K562 (cell line): ENCODE measurements around the gene PEX10. TPM values are rescaled to one million over a fixed set of nuclear protein-coding genes. Genes with fewer than 3 reads are reported as not detected.

Experiments
- ARNT ChIP-seq, 2 experiments: fragments of 450-650 bp; IDR thresholded peaks; 2 replicates each; pipeline ENCODE4 v1.6.1; 2016; ENCODE audit warnings: mild to moderate bottlenecking in 1 of 2
- C11orf30 ChIP-seq: fragments of 450-650 bp; IDR thresholded peaks from 2 replicates; pipeline ENCODE4 v1.6.1; 2016; ENCODE audit warnings: low read depth, mild to moderate bottlenecking
- GMEB1 ChIP-seq: fragments of 250-450 bp; sonication (Bioruptor Pico); IDR thresholded peaks from 2 replicates; pipeline ENCODE4 v1.4.0; 2020; ENCODE audit warnings: mild to moderate bottlenecking
- HDAC8 ChIP-seq: fragments of 450-650 bp; IDR thresholded peaks from 2 replicates; pipeline ENCODE4 v1.6.1; 2016; ENCODE audit warnings: mild to moderate bottlenecking, missing genetic modification characterization, moderate library complexity, missing compliant biosample characterization
- HIVEP1 ChIP-seq: fragments of 250-450 bp; sonication (Bioruptor Pico); IDR thresholded peaks from 2 replicates; pipeline ENCODE4 v1.4.0; 2020; ENCODE audit warnings: mild to moderate bottlenecking
- MCM3 ChIP-seq: fragments of 450-650 bp; IDR thresholded peaks from 2 replicates; pipeline ENCODE4 v1.6.1; 2016
- PRPF4 ChIP-seq: fragments of 200-400 bp; formaldehyde crosslinking; IDR thresholded peaks from one replicate; pipeline ENCODE4 v1.6.1; 2017; ENCODE audit warnings: low read length, low read depth, mild to moderate bottlenecking; ENCODE audit not compliant: insufficient read depth, poor library complexity, severe bottlenecking
- RB1 ChIP-seq: fragments of 450-650 bp; IDR thresholded peaks from 2 replicates; pipeline ENCODE4 v1.6.1; 2017; ENCODE audit warnings: low read depth, mild to moderate bottlenecking
- TFAM ChIP-seq: fragments of 250-450 bp; sonication (Bioruptor Pico); conservative IDR thresholded peaks from 2 replicates; pipeline ENCODE4 v1.5.0; 2021; ENCODE audit warnings: mild to moderate bottlenecking, moderate library complexity
- THRB ChIP-seq: fragments of 450-650 bp; formaldehyde crosslinking; conservative IDR thresholded peaks from 2 replicates; pipeline ENCODE4 v1.4.0; 2022; ENCODE audit warnings: mild to moderate bottlenecking, missing genetic modification characterization
- ZFP36 ChIP-seq: fragments of 150-350 bp; IDR thresholded peaks from 2 replicates; pipeline ENCODE4 v1.6.1; 2018; ENCODE audit warnings: low read length, low read depth; ENCODE audit not compliant: partially characterized antibody
- ZNF121 ChIP-seq: sonication (generic); formaldehyde crosslinking; conservative IDR thresholded peaks from 2 replicates; pipeline ENCODE4 v1.8.0; 2022; ENCODE audit warnings: missing genetic modification reagents
- ZNF280B ChIP-seq: fragments of 250-450 bp; sonication (Bioruptor Pico); IDR thresholded peaks from 2 replicates; pipeline ENCODE4 v1.5.1; 2021; ENCODE audit warnings: mild to moderate bottlenecking
- polyA plus RNA-seq, 8 experiments: library from polyadenylated mRNA; depleted of rRNA in 4 of 8; stranded (reverse) in 5 of 8; unstranded in 3 of 8; fragments of >200 nt; fragmentation: Nextera tagmentation in 2 of 8; fragmentation: Illumina TruSeq in 1 of 8; extraction: Ambion mirVana in 2 of 8; extraction: Trizol in 1 of 8; gene quantifications; 2 replicates each; pipeline versions ENCODE4 v1.2.1 to v1.2.3, GENCODE V29; 2011 to 2014; ENCODE audit warnings: inconsistent platforms in 1 of 8, missing spikeins in 1 of 8
- total RNA-seq, 7 experiments: library from RNA; depleted of rRNA in 6 of 7; stranded (reverse); fragments of >200 nt in 6 of 7; fragmentation: Illumina TruSeq in 2 of 7; extraction: Trizol in 2 of 7; gene quantifications; 2 replicates each; pipeline versions ENCODE4 v1.2.1 to v1.2.3, GENCODE V29; 2011 to 2021; ENCODE audit warnings: low replicate concordance in 1 of 7
- TF ChIP-seq, protein P1 (sequence below): fragments of 450-650 bp; IDR thresholded peaks from 2 replicates; pipeline ENCODE4 v1.6.1; 2016; ENCODE audit warnings: borderline replicate concordance
- TF ChIP-seq, protein P2 (sequence below): fragments of 250-450 bp; sonication (Bioruptor Pico); IDR thresholded peaks from 2 replicates; pipeline ENCODE4 v1.8.0; 2022; ENCODE audit warnings: inconsistent platforms
- TF ChIP-seq, protein P3 (sequence below): fragments of 150-350 bp; conservative IDR thresholded peaks from 2 replicates; pipeline ENCODE4 v1.6.1; 2014; ENCODE audit warnings: low read length

PEX10 gene
- total and polyA plus RNA-seq, 9 of the 15 experiments (the other 6 are each of a cell fraction or from before 2014, with no cell fraction given), result 0.03 to 26.2 (median 8.7) TPM

DNA sequence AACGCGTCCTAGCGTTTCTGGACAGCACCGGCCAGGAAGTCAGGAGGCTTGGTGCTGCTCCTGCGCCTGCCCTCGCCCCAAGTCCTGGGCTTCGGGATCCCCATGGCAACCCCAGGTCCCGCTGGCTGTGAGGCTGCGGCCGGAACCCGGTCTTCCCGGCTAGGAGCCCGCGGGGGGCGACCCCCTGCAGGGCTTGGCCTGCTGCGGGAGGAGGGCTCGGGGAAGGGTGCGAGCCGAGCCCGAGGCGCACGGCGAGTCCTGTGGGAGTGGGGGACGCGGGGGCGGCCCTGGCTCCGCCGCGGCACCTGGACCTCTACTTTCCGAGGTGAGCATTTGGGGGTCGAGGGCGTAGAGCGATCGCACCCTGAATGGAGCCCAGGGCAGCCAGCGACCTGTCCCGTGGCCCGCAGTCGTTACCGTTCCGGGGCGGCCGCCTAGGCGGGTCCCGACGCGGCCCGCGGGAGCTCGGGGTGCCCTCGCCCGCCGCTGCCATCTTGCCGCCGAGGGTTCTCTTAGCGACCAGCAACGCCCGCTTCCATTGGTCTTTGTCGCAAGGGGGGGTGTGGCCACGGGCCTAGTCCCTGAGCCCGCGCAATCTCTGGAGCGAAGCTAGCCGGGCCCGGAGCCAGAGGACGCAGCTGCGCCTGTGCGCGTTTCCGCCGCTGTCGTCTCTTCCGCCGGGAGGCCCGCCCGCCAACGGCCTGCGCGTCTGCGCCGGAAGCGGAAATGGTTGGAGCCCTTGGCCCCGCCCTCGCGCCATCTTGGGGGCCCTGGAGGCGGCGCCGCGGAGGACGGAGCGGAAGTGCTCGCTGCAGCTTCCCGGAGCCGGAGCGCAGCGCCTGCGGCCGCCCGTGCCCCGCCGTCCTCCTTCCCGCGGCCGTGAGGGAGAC lies 21.1 kb downstream of the PEX10 start, which contains the start of the genes MORN1 and RER1 (continued):
- TF ChIP-seq, protein P1, sequence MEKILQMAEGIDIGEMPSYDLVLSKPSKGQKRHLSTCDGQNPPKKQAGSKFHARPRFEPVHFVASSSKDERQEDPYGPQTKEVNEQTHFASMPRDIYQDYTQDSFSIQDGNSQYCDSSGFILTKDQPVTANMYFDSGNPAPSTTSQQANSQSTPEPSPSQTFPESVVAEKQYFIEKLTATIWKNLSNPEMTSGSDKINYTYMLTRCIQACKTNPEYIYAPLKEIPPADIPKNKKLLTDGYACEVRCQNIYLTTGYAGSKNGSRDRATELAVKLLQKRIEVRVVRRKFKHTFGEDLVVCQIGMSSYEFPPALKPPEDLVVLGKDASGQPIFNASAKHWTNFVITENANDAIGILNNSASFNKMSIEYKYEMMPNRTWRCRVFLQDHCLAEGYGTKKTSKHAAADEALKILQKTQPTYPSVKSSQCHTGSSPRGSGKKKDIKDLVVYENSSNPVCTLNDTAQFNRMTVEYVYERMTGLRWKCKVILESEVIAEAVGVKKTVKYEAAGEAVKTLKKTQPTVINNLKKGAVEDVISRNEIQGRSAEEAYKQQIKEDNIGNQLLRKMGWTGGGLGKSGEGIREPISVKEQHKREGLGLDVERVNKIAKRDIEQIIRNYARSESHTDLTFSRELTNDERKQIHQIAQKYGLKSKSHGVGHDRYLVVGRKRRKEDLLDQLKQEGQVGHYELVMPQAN, result peak; percentile 98
- TF ChIP-seq GMEB1 (peak; percentile 89), ZNF280B (CRISPR knock-in tag) (no peak), C11orf30 (peak; percentile 94), HIVEP1 (no peak), TFAM (CRISPR knock-in tag) (no peak), RB1 (peak; percentile 97), ARNT (IDR thresholded peaks at IDR 0.05) (no peak), ZFP36 (peak; percentile 19), MCM3 (no peak), PRPF4 (no peak), HDAC8 (tag) (no peak), ZNF121 (CRISPR knock-in tag) (no peak), THRB (CRISPR knock-in tag) (no peak)
- TF ChIP-seq, protein P2, sequence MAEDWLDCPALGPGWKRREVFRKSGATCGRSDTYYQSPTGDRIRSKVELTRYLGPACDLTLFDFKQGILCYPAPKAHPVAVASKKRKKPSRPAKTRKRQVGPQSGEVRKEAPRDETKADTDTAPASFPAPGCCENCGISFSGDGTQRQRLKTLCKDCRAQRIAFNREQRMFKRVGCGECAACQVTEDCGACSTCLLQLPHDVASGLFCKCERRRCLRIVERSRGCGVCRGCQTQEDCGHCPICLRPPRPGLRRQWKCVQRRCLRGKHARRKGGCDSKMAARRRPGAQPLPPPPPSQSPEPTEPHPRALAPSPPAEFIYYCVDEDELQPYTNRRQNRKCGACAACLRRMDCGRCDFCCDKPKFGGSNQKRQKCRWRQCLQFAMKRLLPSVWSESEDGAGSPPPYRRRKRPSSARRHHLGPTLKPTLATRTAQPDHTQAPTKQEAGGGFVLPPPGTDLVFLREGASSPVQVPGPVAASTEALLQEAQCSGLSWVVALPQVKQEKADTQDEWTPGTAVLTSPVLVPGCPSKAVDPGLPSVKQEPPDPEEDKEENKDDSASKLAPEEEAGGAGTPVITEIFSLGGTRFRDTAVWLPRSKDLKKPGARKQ (CRISPR knock-in tag), result no peak
- TF ChIP-seq, protein P3, sequence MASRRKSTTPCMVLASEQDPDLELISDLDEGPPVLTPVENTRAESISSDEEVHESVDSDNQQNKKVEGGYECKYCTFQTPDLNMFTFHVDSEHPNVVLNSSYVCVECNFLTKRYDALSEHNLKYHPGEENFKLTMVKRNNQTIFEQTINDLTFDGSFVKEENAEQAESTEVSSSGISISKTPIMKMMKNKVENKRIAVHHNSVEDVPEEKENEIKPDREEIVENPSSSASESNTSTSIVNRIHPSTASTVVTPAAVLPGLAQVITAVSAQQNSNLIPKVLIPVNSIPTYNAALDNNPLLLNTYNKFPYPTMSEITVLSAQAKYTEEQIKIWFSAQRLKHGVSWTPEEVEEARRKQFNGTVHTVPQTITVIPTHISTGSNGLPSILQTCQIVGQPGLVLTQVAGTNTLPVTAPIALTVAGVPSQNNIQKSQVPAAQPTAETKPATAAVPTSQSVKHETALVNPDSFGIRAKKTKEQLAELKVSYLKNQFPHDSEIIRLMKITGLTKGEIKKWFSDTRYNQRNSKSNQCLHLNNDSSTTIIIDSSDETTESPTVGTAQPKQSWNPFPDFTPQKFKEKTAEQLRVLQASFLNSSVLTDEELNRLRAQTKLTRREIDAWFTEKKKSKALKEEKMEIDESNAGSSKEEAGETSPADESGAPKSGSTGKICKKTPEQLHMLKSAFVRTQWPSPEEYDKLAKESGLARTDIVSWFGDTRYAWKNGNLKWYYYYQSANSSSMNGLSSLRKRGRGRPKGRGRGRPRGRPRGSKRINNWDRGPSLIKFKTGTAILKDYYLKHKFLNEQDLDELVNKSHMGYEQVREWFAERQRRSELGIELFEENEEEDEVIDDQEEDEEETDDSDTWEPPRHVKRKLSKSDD, result no peak
